Sigmoid colon (tissue), 3 donors: Measurements from ENCODE around the gene DCTN3.

ENCODE experiments used
- CTCF ChIP-seq, 4 experiments: fragments of 450-650 bp in 3 of 4; fragments of 200-600 bp in 1 of 4; IDR thresholded peaks; one replicate each; pipeline ENCODE4 v1.5.1; 2016 to 2019; ENCODE audit warnings: antibody characterized with exemption in 4 of 4, mild to moderate bottlenecking in 3 of 4, moderate library complexity in 2 of 4
- POLR2A ChIP-seq, 2 donors: fragments of 450-650 bp; IDR thresholded peaks; one replicate each; pipeline ENCODE4 v1.6.1; 2016; ENCODE audit warnings: antibody characterized with exemption in 2 of 2, mild to moderate bottlenecking in 2 of 2, moderate library complexity in 2 of 2

GRCh38 chr9:34665381-34666250 lies 45.3 kb upstream of the DCTN3 start:
- TF ChIP-seq POLR2A (IDR thresholded peaks at IDR 0.05) (peak; percentile 92 to 94), CTCF (IDR thresholded peaks at IDR 0.05) (no peak)
